HFF-Myc (cell line): ENCODE data around the gene USP34.

Experiments
- DNase-seq: peaks from one replicate; pipeline ENCODE4 v3.0.0-alpha.2; 2011; ENCODE audit warnings: low read depth; ENCODE audit errors: extremely low read depth
- H3K4me3 ChIP-seq: replicated peaks from 2 replicates; pipeline ENCODE4 v1.5.1; 2011; ENCODE audit warnings: low read depth, mild to moderate bottlenecking, control low read depth, low read length
- CTCF ChIP-seq: IDR thresholded peaks from 2 replicates; pipeline ENCODE4 v1.5.1; 2012; ENCODE audit warnings: mild to moderate bottlenecking, low read depth, low read length, control low read depth; ENCODE audit errors: missing control alignments

Gene USP34

GRCh38 chr2:61287254-61287653 lies 183.6 kb downstream of the USP34 start:
- no peak overlapping the region for H3K4me3 ChIP-seq
- TF ChIP-seq CTCF = no peak
- DNase-seq = no peak

GRCh38 chr2:61283443-61284160 lies 187.3 kb downstream of the USP34 start:
- H3K4me3 ChIP-seq = no peak overlapping the region
- TF ChIP-seq CTCF = no peak
- no peak for DNase-seq

GRCh38 chr2:61282104-61282590 lies 188.7 kb downstream of the USP34 start:
- TF ChIP-seq CTCF = no peak
- H3K4me3 ChIP-seq = no peak overlapping the region
- no peak for DNase-seq

GRCh38 chr2:61281321-61281720 lies 189.6 kb downstream of the USP34 start:
- TF ChIP-seq CTCF = no peak
- no peak for DNase-seq
- H3K4me3 ChIP-seq = no peak overlapping the region

GRCh38 chr2:61277756-61278155 lies 193.1 kb downstream of the USP34 start:
- TF ChIP-seq CTCF = no peak
- no peak for DNase-seq
- H3K4me3 ChIP-seq = no peak overlapping the region

GRCh38 chr2:61275575-61276184 lies 195.2 kb downstream of the USP34 start:
- H3K4me3 ChIP-seq = no peak overlapping the region
- DNase-seq = no peak
- TF ChIP-seq CTCF = no peak
